AG09319 (cell line): ENCODE data around the gene SMYD3.

Experiments
- DNase-seq: peaks from one replicate; pipeline ENCODE4 v3.0.0-alpha.2; 2010; ENCODE audit warnings: low read depth; ENCODE audit errors: extremely low read depth
- TF ChIP-seq, protein P1 (sequence below): IDR thresholded peaks from 2 replicates; pipeline ENCODE4 v1.5.1; 2011; ENCODE audit warnings: low read depth, mild to moderate bottlenecking, inconsistent platforms, low read length, moderate library complexity

The SMYD3 gene

GRCh38 chr1:245961137-245961540 is 545.9 kb downstream of the SMYD3 start:
- TF ChIP-seq, protein P1, sequence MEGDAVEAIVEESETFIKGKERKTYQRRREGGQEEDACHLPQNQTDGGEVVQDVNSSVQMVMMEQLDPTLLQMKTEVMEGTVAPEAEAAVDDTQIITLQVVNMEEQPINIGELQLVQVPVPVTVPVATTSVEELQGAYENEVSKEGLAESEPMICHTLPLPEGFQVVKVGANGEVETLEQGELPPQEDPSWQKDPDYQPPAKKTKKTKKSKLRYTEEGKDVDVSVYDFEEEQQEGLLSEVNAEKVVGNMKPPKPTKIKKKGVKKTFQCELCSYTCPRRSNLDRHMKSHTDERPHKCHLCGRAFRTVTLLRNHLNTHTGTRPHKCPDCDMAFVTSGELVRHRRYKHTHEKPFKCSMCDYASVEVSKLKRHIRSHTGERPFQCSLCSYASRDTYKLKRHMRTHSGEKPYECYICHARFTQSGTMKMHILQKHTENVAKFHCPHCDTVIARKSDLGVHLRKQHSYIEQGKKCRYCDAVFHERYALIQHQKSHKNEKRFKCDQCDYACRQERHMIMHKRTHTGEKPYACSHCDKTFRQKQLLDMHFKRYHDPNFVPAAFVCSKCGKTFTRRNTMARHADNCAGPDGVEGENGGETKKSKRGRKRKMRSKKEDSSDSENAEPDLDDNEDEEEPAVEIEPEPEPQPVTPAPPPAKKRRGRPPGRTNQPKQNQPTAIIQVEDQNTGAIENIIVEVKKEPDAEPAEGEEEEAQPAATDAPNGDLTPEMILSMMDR: no peak
- no peak for DNase-seq

GRCh38 chr1:245960171-245960570 is 546.9 kb downstream of the SMYD3 start:
- no peak for DNase-seq
- TF ChIP-seq, protein P1: no peak

GRCh38 chr1:245958016-245958415 is 549.1 kb downstream of the SMYD3 start:
- DNase-seq: no peak
- TF ChIP-seq, protein P1: no peak

- DNase-seq: no peak
- TF ChIP-seq, protein P1: no peak
These were observed 549.7 kb downstream of the SMYD3 start for GRCh38 chr1:245957427-245957826.

DNA sequence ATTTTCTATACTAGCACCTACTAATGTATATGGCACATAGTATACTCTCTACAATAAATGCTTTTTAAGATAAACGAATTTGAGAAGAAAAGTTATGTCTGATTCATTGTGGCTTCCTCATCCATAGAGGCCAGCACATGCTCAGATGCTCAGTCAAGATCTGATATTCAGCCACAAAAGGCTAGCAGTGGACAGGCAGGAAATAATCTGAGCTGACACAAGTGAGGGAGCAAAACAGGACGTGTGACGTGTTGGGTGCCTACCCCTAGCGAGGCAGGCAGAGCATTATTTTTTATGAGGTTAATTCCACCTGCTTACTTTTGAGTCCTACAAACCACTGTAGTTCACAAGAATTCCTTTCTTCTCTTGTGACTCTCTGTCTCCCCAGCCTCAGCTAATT is 550.9 kb downstream of the SMYD3 start:
- DNase-seq: no peak
- TF ChIP-seq, protein P1: no peak

DNA sequence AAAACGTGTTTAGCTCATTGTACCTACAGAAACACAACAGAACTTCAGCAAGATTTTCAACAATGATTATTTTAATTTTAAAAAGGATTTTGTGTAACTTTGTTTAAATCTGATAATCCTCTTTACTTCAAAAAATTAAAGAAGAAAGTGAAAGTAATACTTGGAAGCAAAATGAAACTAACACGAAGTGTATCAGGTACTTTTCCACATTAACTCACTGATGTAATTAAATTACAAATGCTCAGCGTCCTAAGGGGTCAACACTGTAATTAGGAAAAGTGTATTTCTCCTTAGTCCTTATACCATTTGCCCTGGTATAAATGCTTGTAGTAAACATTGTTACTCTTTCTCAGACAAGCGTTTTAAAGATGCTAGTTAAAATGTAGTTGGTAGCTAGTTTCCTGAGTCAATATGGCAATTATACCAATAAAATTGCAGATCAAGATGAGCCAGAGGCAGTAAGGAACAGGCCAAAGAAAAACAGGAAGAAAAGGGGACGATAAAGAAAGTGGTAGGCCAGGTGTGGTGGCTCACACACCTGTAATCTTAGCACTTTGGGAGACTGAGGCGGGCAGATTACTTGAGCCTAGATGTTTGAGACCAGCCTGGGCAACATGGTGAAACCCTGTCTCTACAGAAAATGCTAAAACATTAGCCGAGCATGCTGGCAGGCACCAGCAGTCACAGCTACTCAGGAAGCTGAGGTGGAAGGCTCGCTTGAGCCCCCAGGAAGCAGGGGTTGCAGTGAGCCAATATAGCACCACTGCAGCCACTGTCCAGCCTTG is 553.0 kb downstream of the SMYD3 start:
- TF ChIP-seq, protein P1: no peak
- DNase-seq: no peak

- DNase-seq: no peak
These were observed 554.6 kb downstream of the SMYD3 start for GRCh38 chr1:245952383-245953026.

More at GRCh38 chr1:245952383-245953026, 554.6 kb downstream of the SMYD3 start:
- TF ChIP-seq, protein P1: no peak
